K562 (cell line): ENCODE data around the gene HEBP2. TPM values are rescaled to one million over a fixed set of nuclear protein-coding genes. Genes with fewer than 3 reads are reported as not detected.

Source experiments
- FOXM1 ChIP-seq, 2 experiments: fragments of 450-650 bp in 1 of 2; sonication (generic) in 1 of 2; formaldehyde crosslinking in 1 of 2; IDR thresholded peaks; 2 replicates each; pipeline versions ENCODE4 v1.6.1 to v1.9.0; 2017 to 2022; ENCODE audit warnings: low read depth in 2 of 2, mild to moderate bottlenecking in 2 of 2, missing genetic modification reagents in 1 of 2, moderate library complexity in 1 of 2
- RBBP5 ChIP-seq: fragments of 200-600 bp; sonication (generic); IDR thresholded peaks from 2 replicates; pipeline ENCODE4 v1.6.1; 2012; ENCODE audit warnings: borderline replicate concordance, mild to moderate bottlenecking, low read length, control low read depth, inconsistent platforms; ENCODE audit not compliant: insufficient read depth, poor library complexity, severe bottlenecking
- ZNF431 ChIP-seq: sonication (generic); formaldehyde crosslinking; IDR thresholded peaks from 2 replicates; pipeline ENCODE4 v1.8.0; 2022; ENCODE audit warnings: mild to moderate bottlenecking, missing genetic modification reagents
- ZNF584 ChIP-seq: fragments of 200-800 bp; sonication (Bioruptor generic); IDR thresholded peaks from 2 replicates; pipeline ENCODE4 v1.6.1; 2016; ENCODE audit warnings: low read depth, mild to moderate bottlenecking, missing genetic modification characterization, missing compliant biosample characterization
- polyA plus RNA-seq, 8 experiments: library from polyadenylated mRNA; depleted of rRNA in 4 of 8; stranded (reverse) in 5 of 8; unstranded in 3 of 8; fragments of >200 nt; fragmentation: Nextera tagmentation in 2 of 8; fragmentation: Illumina TruSeq in 1 of 8; extraction: Ambion mirVana in 2 of 8; extraction: Trizol in 1 of 8; gene quantifications; 2 replicates each; pipeline versions ENCODE4 v1.2.1 to v1.2.3, GENCODE V29; 2011 to 2014; ENCODE audit warnings: inconsistent platforms in 1 of 8, missing spikeins in 1 of 8
- total RNA-seq, 7 experiments: library from RNA; depleted of rRNA in 6 of 7; stranded (reverse); fragments of >200 nt in 6 of 7; fragmentation: Illumina TruSeq in 2 of 7; extraction: Trizol in 2 of 7; gene quantifications; 2 replicates each; pipeline versions ENCODE4 v1.2.1 to v1.2.3, GENCODE V29; 2011 to 2021; ENCODE audit warnings: low replicate concordance in 1 of 7
- TF ChIP-seq, protein P1 (sequence below), 2 experiments: fragments of 450-650 bp in 1 of 2; sonication (generic) in 1 of 2; formaldehyde crosslinking in 1 of 2; IDR thresholded peaks; 2 replicates each; pipeline versions ENCODE4 v1.7.1 to v1.9.0; 2016 to 2022; ENCODE audit warnings: inconsistent platforms in 1 of 2, mild to moderate bottlenecking in 1 of 2, missing genetic modification reagents in 1 of 2
- TF ChIP-seq, protein P2 (sequence below): sonication (generic); formaldehyde crosslinking; IDR thresholded peaks from 2 replicates; pipeline ENCODE4 v1.8.1; 2023; ENCODE audit warnings: missing genetic modification reagents, mild to moderate bottlenecking, borderline replicate concordance
- TF ChIP-seq, protein P3 (sequence below), 2 experiments: fragments of 250-450 bp in 1 of 2; fragments of 450-650 bp in 1 of 2; sonication (Bioruptor Pico) in 1 of 2; IDR thresholded peaks; 2 replicates each; pipeline versions ENCODE4 v1.6.1 to v1.8.0; 2016 to 2021; ENCODE audit warnings: mild to moderate bottlenecking in 2 of 2, moderate library complexity in 2 of 2, missing compliant biosample characterization in 1 of 2, missing genetic modification characterization in 1 of 2

The HEBP2 gene
- total and polyA plus RNA-seq, 9 of the 15 experiments (the other 6 are each of a cell fraction or from before 2014, with no cell fraction given): 8.5 to 63.7 (median 36.9) TPM

DNA sequence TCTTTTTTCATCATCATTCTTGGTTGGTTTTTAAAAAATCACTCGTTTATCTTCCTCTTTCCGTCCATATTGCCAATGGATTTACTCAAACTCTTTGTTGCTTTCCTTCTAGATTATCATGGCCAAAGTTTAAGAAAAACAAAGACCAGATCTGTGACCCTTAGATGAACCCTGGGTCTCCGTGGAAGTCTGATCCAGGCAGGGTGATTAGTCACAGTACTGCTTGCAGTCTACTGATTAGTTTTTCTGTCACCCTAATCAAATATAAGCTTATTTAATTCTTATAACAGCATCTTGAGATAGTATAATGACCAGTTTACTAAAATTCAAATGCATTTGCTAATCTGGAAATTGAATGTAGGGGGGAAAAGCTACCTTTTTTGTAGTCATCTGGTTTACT is 32.3 kb upstream of the HEBP2 start (continued):
- TF ChIP-seq, protein P1, sequence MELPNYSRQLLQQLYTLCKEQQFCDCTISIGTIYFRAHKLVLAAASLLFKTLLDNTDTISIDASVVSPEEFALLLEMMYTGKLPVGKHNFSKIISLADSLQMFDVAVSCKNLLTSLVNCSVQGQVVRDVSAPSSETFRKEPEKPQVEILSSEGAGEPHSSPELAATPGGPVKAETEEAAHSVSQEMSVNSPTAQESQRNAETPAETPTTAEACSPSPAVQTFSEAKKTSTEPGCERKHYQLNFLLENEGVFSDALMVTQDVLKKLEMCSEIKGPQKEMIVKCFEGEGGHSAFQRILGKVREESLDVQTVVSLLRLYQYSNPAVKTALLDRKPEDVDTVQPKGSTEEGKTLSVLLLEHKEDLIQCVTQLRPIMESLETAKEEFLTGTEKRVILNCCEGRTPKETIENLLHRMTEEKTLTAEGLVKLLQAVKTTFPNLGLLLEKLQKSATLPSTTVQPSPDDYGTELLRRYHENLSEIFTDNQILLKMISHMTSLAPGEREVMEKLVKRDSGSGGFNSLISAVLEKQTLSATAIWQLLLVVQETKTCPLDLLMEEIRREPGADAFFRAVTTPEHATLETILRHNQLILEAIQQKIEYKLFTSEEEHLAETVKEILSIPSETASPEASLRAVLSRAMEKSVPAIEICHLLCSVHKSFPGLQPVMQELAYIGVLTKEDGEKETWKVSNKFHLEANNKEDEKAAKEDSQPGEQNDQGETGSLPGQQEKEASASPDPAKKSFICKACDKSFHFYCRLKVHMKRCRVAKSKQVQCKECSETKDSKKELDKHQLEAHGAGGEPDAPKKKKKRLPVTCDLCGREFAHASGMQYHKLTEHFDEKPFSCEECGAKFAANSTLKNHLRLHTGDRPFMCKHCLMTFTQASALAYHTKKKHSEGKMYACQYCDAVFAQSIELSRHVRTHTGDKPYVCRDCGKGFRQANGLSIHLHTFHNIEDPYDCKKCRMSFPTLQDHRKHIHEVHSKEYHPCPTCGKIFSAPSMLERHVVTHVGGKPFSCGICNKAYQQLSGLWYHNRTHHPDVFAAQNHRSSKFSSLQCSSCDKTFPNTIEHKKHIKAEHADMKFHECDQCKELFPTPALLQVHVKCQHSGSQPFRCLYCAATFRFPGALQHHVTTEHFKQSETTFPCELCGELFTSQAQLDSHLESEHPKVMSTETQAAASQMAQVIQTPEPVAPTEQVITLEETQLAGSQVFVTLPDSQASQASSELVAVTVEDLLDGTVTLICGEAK (IDR thresholded peaks at IDR 0.05): no peak
- TF ChIP-seq, protein P1 (CRISPR knock-in tag; IDR thresholded peaks at IDR 0.05): no peak
- TF ChIP-seq, protein P2, sequence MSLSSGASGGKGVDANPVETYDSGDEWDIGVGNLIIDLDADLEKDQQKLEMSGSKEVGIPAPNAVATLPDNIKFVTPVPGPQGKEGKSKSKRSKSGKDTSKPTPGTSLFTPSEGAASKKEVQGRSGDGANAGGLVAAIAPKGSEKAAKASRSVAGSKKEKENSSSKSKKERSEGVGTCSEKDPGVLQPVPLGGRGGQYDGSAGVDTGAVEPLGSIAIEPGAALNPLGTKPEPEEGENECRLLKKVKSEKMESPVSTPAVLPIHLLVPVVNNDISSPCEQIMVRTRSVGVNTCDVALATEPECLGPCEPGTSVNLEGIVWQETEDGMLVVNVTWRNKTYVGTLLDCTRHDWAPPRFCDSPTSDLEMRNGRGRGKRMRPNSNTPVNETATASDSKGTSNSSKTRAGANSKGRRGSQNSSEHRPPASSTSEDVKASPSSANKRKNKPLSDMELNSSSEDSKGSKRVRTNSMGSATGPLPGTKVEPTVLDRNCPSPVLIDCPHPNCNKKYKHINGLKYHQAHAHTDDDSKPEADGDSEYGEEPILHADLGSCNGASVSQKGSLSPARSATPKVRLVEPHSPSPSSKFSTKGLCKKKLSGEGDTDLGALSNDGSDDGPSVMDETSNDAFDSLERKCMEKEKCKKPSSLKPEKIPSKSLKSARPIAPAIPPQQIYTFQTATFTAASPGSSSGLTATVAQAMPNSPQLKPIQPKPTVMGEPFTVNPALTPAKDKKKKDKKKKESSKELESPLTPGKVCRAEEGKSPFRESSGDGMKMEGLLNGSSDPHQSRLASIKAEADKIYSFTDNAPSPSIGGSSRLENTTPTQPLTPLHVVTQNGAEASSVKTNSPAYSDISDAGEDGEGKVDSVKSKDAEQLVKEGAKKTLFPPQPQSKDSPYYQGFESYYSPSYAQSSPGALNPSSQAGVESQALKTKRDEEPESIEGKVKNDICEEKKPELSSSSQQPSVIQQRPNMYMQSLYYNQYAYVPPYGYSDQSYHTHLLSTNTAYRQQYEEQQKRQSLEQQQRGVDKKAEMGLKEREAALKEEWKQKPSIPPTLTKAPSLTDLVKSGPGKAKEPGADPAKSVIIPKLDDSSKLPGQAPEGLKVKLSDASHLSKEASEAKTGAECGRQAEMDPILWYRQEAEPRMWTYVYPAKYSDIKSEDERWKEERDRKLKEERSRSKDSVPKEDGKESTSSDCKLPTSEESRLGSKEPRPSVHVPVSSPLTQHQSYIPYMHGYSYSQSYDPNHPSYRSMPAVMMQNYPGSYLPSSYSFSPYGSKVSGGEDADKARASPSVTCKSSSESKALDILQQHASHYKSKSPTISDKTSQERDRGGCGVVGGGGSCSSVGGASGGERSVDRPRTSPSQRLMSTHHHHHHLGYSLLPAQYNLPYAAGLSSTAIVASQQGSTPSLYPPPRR: no peak
- TF ChIP-seq ZNF431 (no peak), ZNF584 (CRISPR knock-in tag) (no peak), FOXM1 (IDR thresholded peaks at IDR 0.05; ENCODE audit: low read depth) (no peak), FOXM1 (CRISPR knock-in tag; IDR thresholded peaks at IDR 0.05; ENCODE audit: low read depth) (no peak), RBBP5 (no peak)
- TF ChIP-seq, protein P3, sequence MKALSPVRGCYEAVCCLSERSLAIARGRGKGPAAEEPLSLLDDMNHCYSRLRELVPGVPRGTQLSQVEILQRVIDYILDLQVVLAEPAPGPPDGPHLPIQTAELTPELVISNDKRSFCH (CRISPR knock-in tag; IDR thresholded peaks at IDR 0.05): no peak
- TF ChIP-seq, protein P3 (tag; IDR thresholded peaks at IDR 0.05): no peak
